Natural killer cell (primary cell): ENCODE measurements around the gene PCDH1. TPM values are rescaled to one million over a fixed set of nuclear protein-coding genes. Genes with fewer than 3 reads are reported as not detected.

Source experiments
- ATAC-seq, 3 donors: fragments of 150-1000 bp in 2 of 3; fragments of 200-7000 bp in 1 of 3; cut with Tn5 transposase; 1 replicate in 1 of 3; 2 replicates in 2 of 3; pipeline ENCODE4 v1.10.0; 2021; ENCODE audit warnings: mild to moderate bottlenecking in 2 of 3, moderate library complexity in 2 of 3
- DNase-seq, 2 donors: peaks; one replicate each; pipeline versions ENCODE4 v3.0.0 to v3.0.0-alpha.2; 2013 to 2021; ENCODE audit warnings: mixed read lengths in 1 of 2
- H3K27ac ChIP-seq: one replicate; pipeline ENCODE4 v1.5.1; 2013; ENCODE audit warnings: mild to moderate bottlenecking, low read length
- H3K27me3 ChIP-seq: one replicate; pipeline ENCODE4 v1.6.1; 2013; ENCODE audit warnings: low read length; ENCODE audit not compliant: control insufficient read depth, insufficient read depth
- H3K36me3 ChIP-seq: one replicate; pipeline ENCODE4 v1.6.1; 2013; ENCODE audit warnings: low read length; ENCODE audit not compliant: control insufficient read depth, insufficient read depth
- H3K4me1 ChIP-seq: one replicate; pipeline ENCODE4 v1.6.1; 2013; ENCODE audit warnings: low read length; ENCODE audit not compliant: control insufficient read depth, insufficient read depth
- H3K4me3 ChIP-seq: one replicate; pipeline ENCODE4 v1.5.1; 2013; ENCODE audit warnings: low read length
- H3K9me3 ChIP-seq: one replicate; pipeline ENCODE4 v1.6.1; 2013; ENCODE audit warnings: low read length; ENCODE audit not compliant: control insufficient read depth, insufficient read depth
- H3K27ac Mint-ChIP-seq, 2 donors: one replicate each; pipeline ENCODE4 v1.8.0; 2022; ENCODE audit warnings: mild to moderate bottlenecking in 2 of 2, mixed read lengths in 2 of 2, moderate library complexity in 1 of 2
- H3K27me3 Mint-ChIP-seq, 2 donors: one replicate each; pipeline ENCODE4 v1.8.0; 2022; ENCODE audit warnings: low read depth in 2 of 2, mixed read lengths in 2 of 2
- H3K36me3 Mint-ChIP-seq: one replicate; pipeline ENCODE4 v1.8.0; 2022; ENCODE audit warnings: mixed read lengths
- H3K4me1 Mint-ChIP-seq, 2 donors: one replicate each; pipeline ENCODE4 v1.8.0; 2022; ENCODE audit warnings: mixed read lengths in 2 of 2
- H3K4me3 Mint-ChIP-seq: one replicate; pipeline ENCODE4 v1.8.0; 2022; ENCODE audit warnings: mild to moderate bottlenecking, moderate library complexity, mixed read lengths
- H3K9me3 Mint-ChIP-seq, 2 donors: one replicate each; pipeline ENCODE4 v1.8.0; 2022; ENCODE audit warnings: mixed read lengths in 2 of 2
- WGBS: methylation state at CpG from one replicate; pipeline ENCODE4 v1.1.7; 2013; ENCODE audit warnings: missing lambda C conversion rate; ENCODE audit not compliant: insufficient coverage; 5-methylcytosine and 5-hydroxymethylcytosine counted together
- intact Hi-C: fragments of 100-400 bp; cut with micrococcal nuclease; formaldehyde crosslinking; loops from one replicate; pipeline ENCODE4 v1.14.2; 2022
- total RNA-seq, 4 donors: library from RNA; stranded (reverse); fragments of 120-200 nt in 1 of 4; gene quantifications; one replicate each; pipeline versions ENCODE4 v1.2.3 to v1.2.4, GENCODE V29; 2013 to 2022
- TF ChIP-seq, protein P1 (sequence below): fragments of 200-600 bp; IDR thresholded peaks from one replicate; pipeline ENCODE4 v1.8.0; 2022; ENCODE audit warnings: antibody characterized with exemption

The PCDH1 gene
- total RNA-seq, 3 donors from 2014 or later (not counting 1 experiment from before 2014, with no cell fraction given): 19.2 to 39.2 (median 32.1) TPM

DNA sequence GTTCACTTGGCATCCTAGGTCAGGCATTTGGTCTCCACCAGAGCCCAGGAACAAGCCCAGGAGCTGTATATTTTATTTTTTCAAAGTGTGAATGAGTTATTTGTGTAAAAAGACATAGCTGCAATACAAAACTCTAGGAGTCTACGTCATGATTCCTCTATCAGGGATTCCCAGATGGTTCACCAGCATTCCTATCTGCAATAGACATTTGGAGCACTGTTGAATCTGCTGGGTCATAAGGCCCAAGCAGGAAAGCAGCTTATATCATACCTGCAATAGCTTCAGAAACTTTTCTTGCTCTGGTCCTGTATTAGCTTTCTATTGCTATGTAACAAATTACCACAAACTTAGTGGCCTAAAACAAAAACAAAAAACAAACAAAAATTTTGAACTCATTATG lies 28.8 kb upstream of the PCDH1 start:
- Histone ChIP-seq H3K27ac (no peak overlapping the region), H3K27me3 (no peaks in the 10 kb centered on the region), H3K4me1 (no peaks in the 10 kb centered on the region), H3K4me3 (no peak overlapping the region), H3K9me3 (no peaks in the 10 kb centered on the region), H3K36me3 (no peaks in the 10 kb centered on the region)
- intact Hi-C loops: no loop called here
- no peak overlapping the region for H3K27ac Mint-ChIP-seq
- H3K4me3 Mint-ChIP-seq: no peak overlapping the region
- H3K36me3 Mint-ChIP-seq: no peaks in the 10 kb centered on the region
- 0% methylated on average over 1 of the region's 1 CpG for WGBS
- peaks cover 5 to 13% of the 10 kb centered on the region in 2 donors for H3K27me3 Mint-ChIP-seq
- TF ChIP-seq, protein P1, sequence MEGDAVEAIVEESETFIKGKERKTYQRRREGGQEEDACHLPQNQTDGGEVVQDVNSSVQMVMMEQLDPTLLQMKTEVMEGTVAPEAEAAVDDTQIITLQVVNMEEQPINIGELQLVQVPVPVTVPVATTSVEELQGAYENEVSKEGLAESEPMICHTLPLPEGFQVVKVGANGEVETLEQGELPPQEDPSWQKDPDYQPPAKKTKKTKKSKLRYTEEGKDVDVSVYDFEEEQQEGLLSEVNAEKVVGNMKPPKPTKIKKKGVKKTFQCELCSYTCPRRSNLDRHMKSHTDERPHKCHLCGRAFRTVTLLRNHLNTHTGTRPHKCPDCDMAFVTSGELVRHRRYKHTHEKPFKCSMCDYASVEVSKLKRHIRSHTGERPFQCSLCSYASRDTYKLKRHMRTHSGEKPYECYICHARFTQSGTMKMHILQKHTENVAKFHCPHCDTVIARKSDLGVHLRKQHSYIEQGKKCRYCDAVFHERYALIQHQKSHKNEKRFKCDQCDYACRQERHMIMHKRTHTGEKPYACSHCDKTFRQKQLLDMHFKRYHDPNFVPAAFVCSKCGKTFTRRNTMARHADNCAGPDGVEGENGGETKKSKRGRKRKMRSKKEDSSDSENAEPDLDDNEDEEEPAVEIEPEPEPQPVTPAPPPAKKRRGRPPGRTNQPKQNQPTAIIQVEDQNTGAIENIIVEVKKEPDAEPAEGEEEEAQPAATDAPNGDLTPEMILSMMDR: no peak
- no peak for ATAC-seq
- DNase-seq: no peak
- no peaks in the 10 kb centered on the region for H3K9me3 Mint-ChIP-seq
- H3K4me1 Mint-ChIP-seq: no peaks in the 10 kb centered on the region

DNA sequence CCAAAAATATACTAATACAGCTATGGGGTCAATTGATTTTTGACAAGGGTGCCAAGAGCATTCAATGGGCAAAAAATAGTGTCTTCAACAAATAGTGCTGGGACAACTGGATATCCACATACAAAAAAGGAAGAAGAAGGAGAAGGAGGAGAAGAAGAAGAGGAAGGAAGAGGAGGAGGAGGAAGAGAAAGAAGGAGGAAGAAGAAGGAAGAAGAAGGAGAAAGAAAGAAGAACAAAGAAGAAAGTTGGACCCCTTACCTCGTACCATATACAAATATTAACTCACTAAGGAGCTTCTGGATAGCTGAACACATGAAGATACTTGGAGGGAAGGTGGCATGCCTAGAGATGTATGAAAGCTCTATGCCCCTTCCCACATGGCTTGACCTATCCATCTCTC lies 28.3 kb upstream of the PCDH1 start:
- no CpG with 5 or more reads among the region's 1 CpG for WGBS
- H3K27ac Mint-ChIP-seq: no peak overlapping the region

DNA sequence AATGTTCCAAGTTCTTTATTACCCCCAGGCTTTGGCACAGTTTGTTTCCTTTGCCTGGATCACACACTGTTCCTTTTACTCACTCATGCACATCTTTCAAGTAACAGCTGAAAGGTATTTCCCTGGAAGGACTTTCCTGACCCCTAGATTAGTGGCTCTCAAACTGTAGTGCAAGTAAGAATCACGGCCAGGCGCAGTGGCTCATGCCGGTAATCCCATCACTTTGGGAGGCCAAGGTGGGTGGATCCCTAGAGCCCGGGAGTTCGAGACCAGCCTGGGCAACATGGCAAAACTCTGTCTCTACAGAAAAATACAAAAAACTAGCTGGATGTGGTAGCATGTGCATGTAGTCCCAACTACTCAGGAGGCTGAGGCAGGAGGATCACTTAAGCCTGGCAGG lies 26.3 kb upstream of the PCDH1 start:
- DNase-seq (no peak), ATAC-seq (no peak)
- Mint-ChIP-seq H3K36me3 (no peaks in the 10 kb centered on the region), H3K27me3 (peaks cover 11 to 22% of the 10 kb centered on the region in 2 donors), H3K4me3 (no peak overlapping the region), H3K4me1 (no peaks in the 10 kb centered on the region), H3K27ac (no peak overlapping the region), H3K9me3 (no peaks in the 10 kb centered on the region)
- intact Hi-C loops: no loop called here
- Histone ChIP-seq H3K9me3 (no peaks in the 10 kb centered on the region), H3K4me1 (no peaks in the 10 kb centered on the region), H3K4me3 (no peak overlapping the region), H3K27me3 (no peaks in the 10 kb centered on the region), H3K27ac (no peak overlapping the region), H3K36me3 (no peaks in the 10 kb centered on the region)
- 89% methylated on average over 5 of the region's 5 CpGs for WGBS
- TF ChIP-seq, protein P1: no peak

More for the DNA sequence above, 28.3 kb upstream of the PCDH1 start:
- no peak for ATAC-seq
- Histone ChIP-seq H3K27ac (no peak overlapping the region), H3K36me3 (no peaks in the 10 kb centered on the region), H3K4me1 (no peaks in the 10 kb centered on the region), H3K4me3 (no peak overlapping the region), H3K27me3 (no peaks in the 10 kb centered on the region), H3K9me3 (no peaks in the 10 kb centered on the region)
- Mint-ChIP-seq H3K4me3 (no peak overlapping the region), H3K27me3 (peaks cover 8 to 18% of the 10 kb centered on the region in 2 donors), H3K36me3 (no peaks in the 10 kb centered on the region), H3K4me1 (no peaks in the 10 kb centered on the region), H3K9me3 (no peaks in the 10 kb centered on the region)
- TF ChIP-seq, protein P1: no peak
- DNase-seq: no peak
- intact Hi-C loops: no loop called here

DNA sequence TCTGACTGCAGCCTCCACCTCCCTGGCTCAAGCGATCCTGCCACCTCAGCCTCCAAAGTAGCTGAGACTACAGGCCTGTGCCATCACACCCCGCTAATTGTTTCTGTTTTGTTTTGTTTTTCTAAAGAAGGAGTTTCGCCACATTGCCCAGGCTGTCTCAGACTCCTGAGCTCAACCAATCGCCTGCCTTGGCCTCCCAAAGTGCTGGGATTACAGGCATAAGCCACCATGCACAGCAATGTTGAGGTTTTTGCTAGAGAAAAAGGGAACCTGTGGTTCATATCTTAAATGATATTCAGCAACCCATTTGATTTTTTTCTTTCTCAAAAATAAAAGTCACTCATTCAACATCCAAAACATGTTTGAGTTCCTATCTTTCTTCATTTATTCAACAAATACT lies 25.1 kb upstream of the PCDH1 start:
- Histone ChIP-seq H3K4me3 (no peak overlapping the region), H3K27me3 (no peaks in the 10 kb centered on the region), H3K9me3 (no peaks in the 10 kb centered on the region), H3K36me3 (no peaks in the 10 kb centered on the region), H3K4me1 (no peaks in the 10 kb centered on the region), H3K27ac (no peak overlapping the region)
- TF ChIP-seq, protein P1: no peak
- Mint-ChIP-seq H3K36me3 (no peaks in the 10 kb centered on the region), H3K4me1 (no peaks in the 10 kb centered on the region), H3K9me3 (no peaks in the 10 kb centered on the region), H3K27me3 (peaks cover 11 to 22% of the 10 kb centered on the region in 2 donors), H3K4me3 (no peak overlapping the region), H3K27ac (no peak overlapping the region)
- ATAC-seq (no peak), DNase-seq (no peak)
- intact Hi-C loops: no loop called here
- 50% methylated on average over 4 of the region's 4 CpGs for WGBS
